GM12864 (cell line): ENCODE results near the gene RNF141.

Source experiments
- DNase-seq: peaks from one replicate; pipeline ENCODE4 v3.0.0-alpha.2; 2011; ENCODE audit warnings: low read depth
- H3K4me3 ChIP-seq: 2 replicates; pipeline ENCODE4 v1.5.1; 2011; ENCODE audit warnings: mild to moderate bottlenecking, low read depth, low read length, control low read depth
- TF ChIP-seq, protein P1 (sequence below): IDR thresholded peaks from 2 replicates; pipeline ENCODE4 v1.5.1; 2011; ENCODE audit warnings: low read depth, mild to moderate bottlenecking, moderate library complexity, low read length, control low read depth, inconsistent platforms; ENCODE audit errors: missing control alignments

The RNF141 gene

DNA sequence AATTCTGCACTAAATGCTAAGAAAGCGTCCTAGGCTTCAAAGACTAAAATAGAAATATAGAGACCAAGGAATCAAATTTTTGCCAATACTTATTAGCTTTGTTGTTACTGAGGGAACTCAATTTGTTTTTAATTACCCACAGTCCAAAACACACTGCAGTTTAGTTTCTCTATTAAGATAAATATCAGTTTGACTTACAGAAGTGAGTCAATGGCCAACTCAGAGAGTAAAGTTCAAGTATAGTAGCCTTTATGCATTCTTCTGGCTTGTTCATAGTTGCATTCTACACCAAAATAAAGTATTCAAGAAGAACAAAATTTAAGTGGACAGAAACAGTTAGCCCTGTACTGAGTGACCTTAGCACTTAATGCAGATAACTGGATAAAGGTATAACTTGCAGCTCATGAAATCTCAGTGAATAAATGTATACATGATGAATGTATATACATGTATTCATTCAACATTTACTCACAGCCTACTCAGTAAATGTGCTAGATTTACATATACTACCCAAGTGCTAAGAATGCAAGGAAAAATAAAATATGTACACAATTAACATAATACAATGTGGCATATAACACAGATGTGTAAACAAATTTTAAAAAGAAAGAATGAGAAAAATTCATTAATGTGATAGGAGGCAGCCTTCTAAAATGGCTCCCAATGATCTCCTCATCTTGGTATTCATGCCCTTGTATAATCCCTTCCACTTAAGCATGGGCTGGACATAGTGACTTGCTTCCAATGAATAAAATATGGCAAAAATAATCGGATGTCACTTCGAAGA is 9.7 kb upstream of the RNF141 start:
- TF ChIP-seq, protein P1, sequence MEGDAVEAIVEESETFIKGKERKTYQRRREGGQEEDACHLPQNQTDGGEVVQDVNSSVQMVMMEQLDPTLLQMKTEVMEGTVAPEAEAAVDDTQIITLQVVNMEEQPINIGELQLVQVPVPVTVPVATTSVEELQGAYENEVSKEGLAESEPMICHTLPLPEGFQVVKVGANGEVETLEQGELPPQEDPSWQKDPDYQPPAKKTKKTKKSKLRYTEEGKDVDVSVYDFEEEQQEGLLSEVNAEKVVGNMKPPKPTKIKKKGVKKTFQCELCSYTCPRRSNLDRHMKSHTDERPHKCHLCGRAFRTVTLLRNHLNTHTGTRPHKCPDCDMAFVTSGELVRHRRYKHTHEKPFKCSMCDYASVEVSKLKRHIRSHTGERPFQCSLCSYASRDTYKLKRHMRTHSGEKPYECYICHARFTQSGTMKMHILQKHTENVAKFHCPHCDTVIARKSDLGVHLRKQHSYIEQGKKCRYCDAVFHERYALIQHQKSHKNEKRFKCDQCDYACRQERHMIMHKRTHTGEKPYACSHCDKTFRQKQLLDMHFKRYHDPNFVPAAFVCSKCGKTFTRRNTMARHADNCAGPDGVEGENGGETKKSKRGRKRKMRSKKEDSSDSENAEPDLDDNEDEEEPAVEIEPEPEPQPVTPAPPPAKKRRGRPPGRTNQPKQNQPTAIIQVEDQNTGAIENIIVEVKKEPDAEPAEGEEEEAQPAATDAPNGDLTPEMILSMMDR: no peak
- H3K4me3 ChIP-seq: no peak overlapping the region
- DNase-seq: no peak

DNA sequence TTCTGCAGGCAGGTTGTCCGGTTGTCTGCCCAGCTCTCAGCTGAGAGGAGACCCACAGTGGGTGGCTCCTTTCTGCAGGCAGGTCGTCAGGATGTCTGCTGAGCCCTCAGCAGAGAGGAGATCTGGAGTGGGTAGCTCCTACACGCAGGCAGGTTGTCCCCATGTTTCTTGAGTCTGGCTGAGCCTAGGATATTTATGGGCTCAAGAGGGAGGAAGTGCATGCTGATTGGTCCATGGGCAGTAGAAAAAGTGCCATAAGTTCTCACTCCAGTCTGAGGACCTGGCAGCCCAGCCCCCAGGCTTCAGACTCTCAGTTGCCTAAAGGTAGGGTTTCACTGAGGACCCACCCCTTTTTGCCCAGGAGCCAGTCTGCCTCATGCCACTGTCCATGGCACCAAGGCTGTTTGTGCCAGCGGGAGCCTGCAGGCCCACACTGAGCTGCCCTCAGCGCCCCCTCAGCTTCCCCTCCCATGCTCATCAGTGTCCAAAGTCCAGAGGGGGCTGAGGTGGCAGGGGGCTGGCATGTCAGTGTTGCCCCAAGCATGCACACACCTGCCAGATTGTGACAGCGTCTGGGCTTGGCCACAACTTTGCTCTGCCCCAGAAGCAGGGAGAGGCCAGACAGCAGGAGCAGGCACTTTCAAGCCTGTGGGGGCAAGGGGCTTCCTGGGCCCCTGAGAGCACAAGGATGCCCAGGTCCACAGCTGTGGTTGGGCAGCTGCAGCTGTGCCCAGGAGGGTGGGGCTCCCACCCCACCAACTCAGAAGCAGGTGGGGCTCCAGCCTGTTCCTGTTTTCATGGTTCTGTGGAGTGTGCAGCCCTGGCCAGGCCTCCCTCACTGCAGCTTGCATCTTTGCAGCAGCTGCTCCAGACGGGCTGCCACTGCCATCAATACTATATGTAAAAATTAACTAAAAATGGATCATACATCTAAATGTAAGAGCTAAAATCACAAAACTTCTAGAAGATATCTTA is 3.8 kb upstream of the RNF141 start:
- H3K4me3 ChIP-seq: no peak overlapping the region
- no peak for DNase-seq
- TF ChIP-seq, protein P1: no peak

DNA sequence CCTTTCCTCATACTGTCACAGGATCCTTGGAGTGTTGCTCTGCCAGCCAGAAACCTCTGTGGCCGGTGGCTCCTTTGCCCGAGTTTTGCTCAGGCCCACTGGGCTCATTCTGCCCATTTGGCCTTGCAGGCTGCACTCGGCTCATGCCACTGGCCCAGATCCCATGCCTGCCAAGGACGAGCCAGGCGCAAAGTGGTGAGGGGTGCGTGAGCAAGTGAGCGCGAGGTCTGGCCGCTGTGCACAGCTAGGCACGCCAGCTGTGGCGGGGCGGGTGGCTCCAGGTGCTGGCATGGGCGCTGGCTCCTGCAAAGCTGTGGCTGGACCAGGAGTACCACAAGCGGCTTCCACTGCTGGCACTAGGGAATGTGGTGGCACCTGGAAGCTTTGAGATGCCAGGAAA is 2.8 kb upstream of the RNF141 start:
- no peak for DNase-seq
- no peak overlapping the region for H3K4me3 ChIP-seq
- TF ChIP-seq, protein P1: no peak

DNA sequence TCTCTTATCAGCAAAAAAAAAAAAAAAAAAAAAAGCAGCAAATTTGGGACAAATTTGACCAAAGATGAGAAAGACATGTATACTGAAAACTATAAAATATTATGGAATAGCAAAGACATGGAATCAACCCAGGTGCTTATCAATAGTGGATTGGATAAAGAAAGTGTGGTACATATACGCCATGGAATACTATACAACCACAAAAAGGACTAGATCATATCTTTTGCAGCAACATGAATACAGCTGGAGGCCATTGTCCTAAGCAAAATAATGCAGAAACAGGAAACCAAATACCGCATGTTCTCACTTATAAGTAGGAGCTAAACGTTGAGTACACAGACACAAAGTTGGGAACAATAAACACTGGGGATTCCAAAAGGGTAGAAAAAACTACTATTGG is 1.8 kb upstream of the RNF141 start:
- H3K4me3 ChIP-seq: no peak overlapping the region
- TF ChIP-seq, protein P1: no peak
- DNase-seq: no peak

GRCh38 chr11:10541561-10541930 is 559 bp upstream of the RNF141 start:
- no peak for DNase-seq
- H3K4me3 ChIP-seq: peak overlapping the region; percentile 94
- TF ChIP-seq, protein P1: no peak

GRCh38 chr11:10540546-10540914 is 457 bp downstream of the RNF141 start:
- DNase-seq: no peak

More at GRCh38 chr11:10540546-10540914, 457 bp downstream of the RNF141 start:
- TF ChIP-seq, protein P1: no peak
- H3K4me3 ChIP-seq: peak overlapping the region; percentile 94
